ENCODE measurements around the gene FAM47B.

Gene FAM47B

GRCh38 chrX:34942496-34942895 lies at the start of gene FAM47B:
Gene FAM47B (plus strand): TSS chrX:34942796. CDS start chrX:34942832, 36 bp downstream.
- no peak for DNase-seq (ENCODE audit: low spot score)

GRCh38 chrX:34893741-34894140 lies 48.9 kb upstream of the FAM47B start:
- no peak for DNase-seq (ENCODE audit: low spot score)

GRCh38 chrX:34900691-34901090 lies 41.9 kb upstream of the FAM47B start:
- no peak for DNase-seq (ENCODE audit: low spot score)

DNA sequence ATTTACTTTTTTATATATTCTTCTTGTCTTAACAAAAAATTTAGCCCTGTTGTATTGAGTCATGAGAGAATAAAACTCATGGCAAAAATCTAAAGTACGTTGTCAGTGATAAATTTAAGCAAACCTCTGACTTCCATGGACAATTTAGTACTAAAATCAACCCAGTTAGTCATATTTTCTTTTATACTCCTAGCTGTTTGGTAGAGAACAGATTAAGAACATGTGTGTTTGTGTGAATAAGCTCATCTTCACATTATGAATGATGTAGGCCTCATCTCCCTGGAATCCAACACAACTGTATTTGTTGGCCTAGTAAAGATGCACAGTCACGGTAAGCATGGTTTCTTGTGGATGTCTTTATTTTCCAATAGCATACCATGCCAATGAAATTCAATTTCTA lies 40.8 kb upstream of the FAM47B start:
- DNase-seq (ENCODE audit: low spot score), result no peak

DNA sequence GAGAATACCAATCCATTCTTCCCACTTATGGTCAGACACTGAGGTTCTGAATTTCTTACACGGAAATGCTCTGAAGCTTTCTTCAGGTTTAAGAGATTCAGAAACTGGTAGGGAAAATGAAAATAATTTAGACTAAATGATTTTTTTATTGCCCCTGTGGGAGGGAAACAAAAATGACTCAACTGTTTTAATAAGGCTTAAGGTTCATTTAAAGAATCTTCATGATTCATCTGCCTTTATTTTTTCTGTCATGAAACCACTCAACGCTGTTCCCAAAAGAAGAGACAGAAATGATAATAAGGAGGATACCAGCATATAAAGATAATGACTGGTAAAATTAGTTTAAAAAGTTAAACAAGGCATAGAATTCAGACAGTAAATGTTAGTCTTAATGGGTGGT lies 39.3 kb upstream of the FAM47B start:
- no peak for DNase-seq (ENCODE audit: low spot score)

DNA sequence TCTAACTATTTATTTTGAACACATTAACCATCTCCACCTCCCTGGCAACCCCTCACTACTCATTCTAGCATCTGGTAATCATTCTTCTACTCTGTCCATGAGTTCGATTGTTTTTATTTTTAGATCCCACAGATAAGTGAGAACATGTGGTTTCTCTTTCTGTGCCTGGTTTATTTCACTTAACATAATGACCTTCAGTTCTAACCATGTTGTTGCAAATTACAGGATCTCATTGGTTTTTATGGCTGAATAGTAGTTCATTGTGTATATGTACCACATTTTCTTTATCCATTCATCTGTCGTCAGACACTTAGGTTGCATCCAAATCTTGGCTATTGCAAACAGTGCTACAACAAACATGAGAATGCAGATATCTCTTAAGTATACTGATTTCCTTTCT lies 33.4 kb upstream of the FAM47B start:
- no peak for DNase-seq (ENCODE audit: low spot score)

DNA sequence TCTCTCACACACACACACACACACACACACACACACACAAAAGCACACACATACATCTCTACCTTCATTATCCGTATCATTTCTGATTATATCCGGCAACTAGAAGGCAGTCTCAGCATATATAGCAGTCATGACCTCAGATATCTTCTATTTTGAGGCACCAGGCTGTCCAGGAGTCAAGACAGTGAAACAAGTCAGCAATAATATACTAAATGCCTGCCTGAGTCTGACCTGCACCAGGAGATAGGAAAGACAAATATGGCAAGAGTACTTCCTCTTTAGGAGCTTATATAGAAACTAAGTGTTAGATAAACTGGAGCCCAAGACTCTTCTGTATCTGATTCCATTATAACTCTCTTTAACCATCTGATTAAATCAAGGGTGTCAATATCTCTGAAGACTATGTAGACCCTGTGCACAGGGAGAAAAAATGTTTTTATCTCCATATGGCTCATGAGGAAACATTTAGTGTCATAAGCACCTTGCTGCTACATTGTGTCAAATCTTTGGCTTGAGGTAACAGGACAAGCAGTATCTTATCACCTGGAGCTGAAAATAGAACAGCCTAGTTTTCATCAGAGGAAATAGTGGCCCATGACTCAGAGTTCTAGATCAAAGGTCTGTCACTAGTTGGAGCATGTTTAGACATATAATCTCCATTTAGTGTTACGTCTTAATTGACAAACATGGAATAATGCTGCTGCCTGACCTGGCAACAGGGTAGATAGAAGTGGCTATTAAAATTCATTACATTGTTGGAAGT lies 27.0 kb upstream of the FAM47B start:
- DNase-seq (ENCODE audit: low spot score), result no peak

- DNase-seq (ENCODE audit: low spot score), result no peak
Measured at GRCh38 chrX:34917146-34917545, 25.4 kb upstream of the FAM47B start.

- DNase-seq (ENCODE audit: low spot score), result no peak
Measured at GRCh38 chrX:34918091-34918736, 24.4 kb upstream of the FAM47B start.

DNA sequence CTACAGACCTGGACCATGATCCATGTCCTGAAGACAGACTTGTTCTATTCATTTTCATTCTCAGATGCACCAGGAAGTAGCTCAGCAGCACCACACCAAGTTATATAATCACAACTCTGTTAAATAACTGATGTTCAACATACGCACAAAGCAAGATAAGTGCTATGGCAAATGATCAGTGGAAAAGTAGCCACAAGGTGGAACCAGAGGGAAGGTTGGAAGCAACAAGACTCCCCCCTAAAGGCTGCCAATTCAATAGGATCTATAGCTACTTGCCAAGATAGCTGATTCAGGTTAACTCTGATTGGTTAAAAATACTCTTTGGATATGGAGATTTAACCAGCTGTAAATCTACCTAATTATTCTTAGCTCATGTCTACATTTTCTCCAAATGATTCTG lies 23.7 kb upstream of the FAM47B start:
- peak; percentile 2 for DNase-seq (ENCODE audit: low spot score)

DNA sequence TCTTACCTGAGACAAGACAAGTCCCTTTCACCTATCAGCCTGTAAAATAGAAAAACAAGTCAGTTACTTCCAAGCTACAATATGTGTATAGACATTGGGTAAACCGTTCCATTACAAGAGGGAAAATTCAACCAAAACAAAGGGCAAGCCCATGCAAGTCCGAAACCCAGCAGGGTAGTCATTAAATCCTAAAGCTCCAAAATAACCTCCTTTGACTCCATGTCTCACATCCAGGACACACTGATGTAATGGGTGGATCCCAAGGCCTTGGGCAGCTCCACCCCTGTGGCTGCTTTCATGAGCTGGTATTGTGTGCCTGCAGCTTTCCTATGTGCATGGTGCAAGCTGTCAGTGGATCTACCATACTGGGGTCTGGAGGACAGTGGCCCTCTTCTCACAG lies 14.7 kb upstream of the FAM47B start:
- DNase-seq (ENCODE audit: low spot score), result no peak

- DNase-seq (ENCODE audit: low spot score), result no peak
Measured at GRCh38 chrX:34943235-34943634, 639 bp downstream of the FAM47B start.

DNA sequence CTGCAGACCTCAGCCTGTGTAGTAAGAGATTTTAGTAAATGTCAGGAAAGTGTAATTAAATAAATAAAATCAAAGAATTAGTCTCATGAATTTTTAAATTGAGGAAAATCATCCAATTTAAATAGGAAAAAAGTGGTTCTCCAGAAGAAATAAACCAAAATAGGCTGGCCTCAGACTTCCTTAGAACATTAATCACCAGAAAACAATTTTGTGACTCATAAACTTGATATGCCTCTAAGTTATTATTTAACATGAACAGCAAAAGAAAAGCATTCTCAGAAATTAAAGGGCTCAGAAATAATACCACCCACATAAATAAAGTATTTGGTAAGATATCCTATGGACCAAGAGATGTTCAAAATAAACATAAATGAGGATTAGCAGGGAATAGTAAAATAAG lies 14.3 kb downstream of the FAM47B start:
- no peak for DNase-seq (ENCODE audit: low spot score)

- DNase-seq (ENCODE audit: low spot score), result no peak
Measured at GRCh38 chrX:34961662-34962061, 19.1 kb downstream of the FAM47B start.

GRCh38 chrX:34972206-34972605 lies 29.6 kb downstream of the FAM47B start:
- no peak for DNase-seq (ENCODE audit: low spot score)

- DNase-seq (ENCODE audit: low spot score), result no peak
Measured at GRCh38 chrX:34978171-34978570, 35.6 kb downstream of the FAM47B start.

- DNase-seq (ENCODE audit: low spot score), result no peak
Measured at GRCh38 chrX:34987646-34988045, 45.0 kb downstream of the FAM47B start.
